Esophagus muscularis mucosa (tissue), 4 donors: ENCODE data around the gene LRWD1. TPM values are rescaled to one million over a fixed set of nuclear protein-coding genes. Genes with fewer than 3 reads are reported as not detected.

Source experiments
- DNase-seq: peaks from one replicate; pipeline ENCODE4 v3.0.0-alpha.2; 2017; ENCODE audit errors: extremely low spot score
- H3K27ac ChIP-seq, 4 donors: fragments of 200-600 bp; sonication (generic); replicated peaks in 1 of 4; 1 replicate in 3 of 4; 2 replicates in 1 of 4; pipeline ENCODE4 v1.5.1; 2016 to 2019; ENCODE audit warnings: mild to moderate bottlenecking in 1 of 4
- H3K27me3 ChIP-seq, 4 donors: fragments of 200-600 bp; sonication (generic); one replicate each; pipeline versions ENCODE4 v1.5.1 to v1.6.0; 2016 to 2019
- H3K36me3 ChIP-seq, 4 donors: fragments of 200-600 bp; sonication (generic); one replicate each; pipeline ENCODE4 v1.5.1; 2016 to 2019
- H3K4me1 ChIP-seq, 4 donors: fragments of 200-600 bp; sonication (generic); one replicate each; pipeline ENCODE4 v1.5.1; 2016 to 2019
- H3K4me3 ChIP-seq, 4 donors: fragments of 200-600 bp; sonication (generic); 1 replicate in 2 of 4; 2 replicates in 2 of 4; pipeline ENCODE4 v1.5.1; 2016 to 2019; ENCODE audit warnings: mild to moderate bottlenecking in 4 of 4, moderate library complexity in 1 of 4
- H3K9me3 ChIP-seq, 4 donors: fragments of 200-600 bp; sonication (generic); 1 replicate in 3 of 4; 2 replicates in 1 of 4; pipeline ENCODE4 v1.5.1; 2016 to 2019
- CTCF ChIP-seq, 3 experiments: fragments of 200-600 bp in 2 of 3; fragments of 450-650 bp in 1 of 3; sonication (generic) in 2 of 3; IDR thresholded peaks; one replicate each; pipeline ENCODE4 v1.5.1; 2017 to 2019; ENCODE audit warnings: antibody characterized with exemption in 3 of 3, mild to moderate bottlenecking in 2 of 3, moderate library complexity in 1 of 3
- EP300 ChIP-seq: sonication (generic); formaldehyde crosslinking; IDR thresholded peaks from one replicate; pipeline ENCODE4 v1.6.1; 2017; ENCODE audit warnings: antibody characterized with exemption
- POLR2A ChIP-seq: fragments of 450-650 bp; IDR thresholded peaks from one replicate; pipeline ENCODE4 v1.6.1; 2017; ENCODE audit warnings: antibody characterized with exemption, moderate library complexity, mild to moderate bottlenecking, low read depth
- POLR2AphosphoS5 ChIP-seq, 2 donors: sonication (generic); formaldehyde crosslinking; IDR thresholded peaks; one replicate each; pipeline ENCODE4 v1.6.1; 2017; ENCODE audit warnings: antibody characterized with exemption in 2 of 2
- WGBS: methylation state at CpG from one replicate; pipeline ENCODE4 v1.1.5; 2018; 5-methylcytosine and 5-hydroxymethylcytosine counted together
- intact Hi-C: fragments of 100-400 bp; cut with DNase I; formaldehyde crosslinking; loops from one replicate; pipeline ENCODE4 v1.15.1; 2023
- total RNA-seq, 4 donors: library from RNA; depleted of rRNA; stranded (reverse); fragments of >200 nt; gene quantifications; one replicate each; pipeline versions ENCODE4 v1.1.0 to v1.2.1, GENCODE V29; 2016

LRWD1 gene
- total RNA-seq, 4 donors from 2014 or later: 10.0 to 32.7 (median 17.0) TPM

DNA sequence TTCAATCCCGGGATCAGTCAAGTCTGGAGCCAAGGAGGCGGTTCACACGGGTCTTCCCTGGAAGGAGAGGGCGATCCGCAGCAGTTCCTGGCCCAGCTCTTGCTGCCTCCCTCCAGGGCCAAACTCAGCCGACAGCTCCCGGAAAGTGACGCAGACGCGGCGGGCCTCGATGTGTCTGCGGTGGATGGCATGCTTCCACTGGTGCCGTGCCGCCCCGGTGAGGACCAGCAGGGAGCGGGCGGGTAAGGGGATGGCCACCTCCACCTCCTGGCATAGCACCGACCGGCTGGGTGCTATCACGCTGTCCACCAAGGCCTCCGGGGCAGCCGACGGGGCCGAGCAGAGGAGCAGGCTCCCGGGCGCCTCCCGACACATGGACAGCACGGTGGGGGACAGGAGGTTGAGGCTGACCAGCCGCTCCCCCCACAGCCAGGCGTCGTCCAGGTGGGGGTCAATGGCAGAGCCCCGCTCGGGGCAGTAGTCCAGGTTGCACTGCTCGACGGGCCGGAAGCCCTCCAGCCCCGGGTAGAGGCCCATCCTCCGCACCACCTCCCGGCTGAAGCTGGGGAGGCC lies 7.3 kb upstream of the LRWD1 start:
- no peak for TF ChIP-seq POLR2AphosphoS5 (IDR thresholded peaks at IDR 0.05)
- no peak for TF ChIP-seq CTCF (IDR thresholded peaks at IDR 0.05)
- no peak for TF ChIP-seq POLR2A
- TF ChIP-seq EP300: no peak
- peaks cover 20 to 51% (median 49%) of the 10 kb centered on the region in 4 donors for H3K36me3 ChIP-seq
- no peaks in the 10 kb centered on the region for H3K27me3 ChIP-seq
- peaks cover 0 to 8% (median 3%) of the 10 kb centered on the region in 4 donors for H3K4me1 ChIP-seq
- 93% methylated on average over 14 of the region's 40 CpGs for WGBS
- intact Hi-C loops: no loop called here
- no peaks in the 10 kb centered on the region for H3K9me3 ChIP-seq
- H3K27ac ChIP-seq: no peak overlapping the region
- DNase-seq: no peak
- H3K4me3 ChIP-seq: no peak overlapping the region

DNA sequence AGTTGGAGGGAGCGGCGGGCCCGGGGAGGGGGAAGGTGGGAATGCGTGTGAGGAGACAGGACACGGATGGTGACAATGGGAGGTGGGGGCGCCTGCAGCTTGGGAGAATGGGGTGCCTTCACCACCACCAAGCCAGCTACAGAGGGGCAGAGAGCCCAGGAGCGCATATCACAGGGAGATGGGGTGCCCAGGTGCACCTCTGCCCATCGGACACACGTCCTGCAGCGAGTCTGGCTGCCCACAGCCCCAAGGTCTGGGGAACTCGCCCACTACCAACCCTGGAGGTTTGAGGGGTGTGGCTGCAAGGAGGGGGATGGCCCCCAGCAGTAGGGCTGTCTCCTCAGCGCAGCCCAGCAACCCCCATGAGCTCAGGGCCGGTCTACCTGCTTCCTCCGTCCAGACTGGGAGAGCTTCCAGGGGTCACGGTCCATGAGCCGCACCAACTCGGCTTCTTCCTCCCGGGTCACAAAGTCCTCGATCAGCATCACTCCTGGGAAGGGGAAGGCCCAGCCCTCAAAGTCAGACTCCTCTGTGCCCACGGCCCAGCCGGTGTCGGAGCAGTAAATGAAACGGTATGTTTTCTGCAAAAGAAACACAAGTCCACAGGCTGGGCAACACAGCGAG lies 5.5 kb upstream of the LRWD1 start:
- Histone ChIP-seq H3K36me3 (peaks cover 20 to 51% (median 49%) of the 10 kb centered on the region in 4 donors), H3K4me3 (no peak overlapping the region), H3K9me3 (no peaks in the 10 kb centered on the region), H3K4me1 (peaks cover 11 to 27% (median 20%) of the 10 kb centered on the region in 4 donors), H3K27ac (no peak overlapping the region), H3K27me3 (no peaks in the 10 kb centered on the region)
- DNase-seq: no peak
- 92% methylated on average over 24 of the region's 24 CpGs for WGBS
- no peak for TF ChIP-seq POLR2AphosphoS5 (IDR thresholded peaks at IDR 0.05)
- no peak for TF ChIP-seq EP300
- TF ChIP-seq CTCF (IDR thresholded peaks at IDR 0.05): no peak
- no peak for TF ChIP-seq POLR2A
- intact Hi-C loops: no loop called here

DNA sequence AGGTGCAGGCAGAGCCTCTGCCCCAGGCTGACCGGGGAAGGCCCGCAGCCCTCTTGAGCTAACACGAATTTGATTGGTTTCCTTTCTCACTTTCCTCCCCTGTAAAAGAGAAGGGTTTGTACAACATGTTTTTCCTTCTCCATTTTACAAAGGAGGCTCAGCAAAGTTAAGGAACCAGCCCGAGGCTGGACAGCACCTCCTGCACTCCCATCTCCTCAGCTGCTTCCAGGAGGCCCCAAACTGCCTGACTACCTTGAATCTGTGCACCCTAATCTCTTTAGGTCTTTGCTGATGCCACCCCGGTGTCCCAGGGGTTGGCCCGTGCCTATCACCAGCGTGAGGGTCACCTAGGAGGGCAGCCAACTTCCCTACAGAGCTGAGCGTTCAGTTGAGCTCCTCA lies 4.3 kb upstream of the LRWD1 start:
- H3K9me3 ChIP-seq: no peaks in the 10 kb centered on the region
- no peak overlapping the region for H3K4me3 ChIP-seq
- 84% methylated on average over 8 of the region's 8 CpGs for WGBS
- DNase-seq: no peak
- H3K36me3 ChIP-seq: peaks cover 20 to 47% (median 42%) of the 10 kb centered on the region in 4 donors
- no peaks in the 10 kb centered on the region for H3K27me3 ChIP-seq
- intact Hi-C loops: no loop called here
- no peak overlapping the region for H3K27ac ChIP-seq
- TF ChIP-seq POLR2A: no peak
- no peak for TF ChIP-seq POLR2AphosphoS5 (IDR thresholded peaks at IDR 0.05)
- TF ChIP-seq EP300: no peak
- TF ChIP-seq CTCF (IDR thresholded peaks at IDR 0.05): no peak
- H3K4me1 ChIP-seq: peaks cover 12 to 31% (median 21%) of the 10 kb centered on the region in 4 donors

GRCh38 chr7:102463841-102464576 lies 775 bp upstream of the LRWD1 start:
- H3K4me1 ChIP-seq: peaks cover 16 to 54% (median 38%) of the 10 kb centered on the region in 4 donors
- 8% methylated on average over 24 of the region's 24 CpGs for WGBS
- intact Hi-C loops: no loop called here
- peak overlapping the region; percentile 89 to 98 (median 96) for H3K4me3 ChIP-seq
- TF ChIP-seq POLR2A: no peak
- no peak for TF ChIP-seq CTCF (IDR thresholded peaks at IDR 0.05)
- no peak for TF ChIP-seq EP300
- TF ChIP-seq POLR2AphosphoS5 (IDR thresholded peaks at IDR 0.05): no peak
- H3K27ac ChIP-seq: peak overlapping the region; percentile 78 to 84 (median 81)
- H3K27me3 ChIP-seq: no peaks in the 10 kb centered on the region
- DNase-seq: no peak
- no peaks in the 10 kb centered on the region for H3K9me3 ChIP-seq
- H3K36me3 ChIP-seq: peaks cover 0 to 28% (median 24%) of the 10 kb centered on the region in 4 donors
